Measurements from ENCODE around the gene PRRG2.

PRRG2 gene

DNA sequence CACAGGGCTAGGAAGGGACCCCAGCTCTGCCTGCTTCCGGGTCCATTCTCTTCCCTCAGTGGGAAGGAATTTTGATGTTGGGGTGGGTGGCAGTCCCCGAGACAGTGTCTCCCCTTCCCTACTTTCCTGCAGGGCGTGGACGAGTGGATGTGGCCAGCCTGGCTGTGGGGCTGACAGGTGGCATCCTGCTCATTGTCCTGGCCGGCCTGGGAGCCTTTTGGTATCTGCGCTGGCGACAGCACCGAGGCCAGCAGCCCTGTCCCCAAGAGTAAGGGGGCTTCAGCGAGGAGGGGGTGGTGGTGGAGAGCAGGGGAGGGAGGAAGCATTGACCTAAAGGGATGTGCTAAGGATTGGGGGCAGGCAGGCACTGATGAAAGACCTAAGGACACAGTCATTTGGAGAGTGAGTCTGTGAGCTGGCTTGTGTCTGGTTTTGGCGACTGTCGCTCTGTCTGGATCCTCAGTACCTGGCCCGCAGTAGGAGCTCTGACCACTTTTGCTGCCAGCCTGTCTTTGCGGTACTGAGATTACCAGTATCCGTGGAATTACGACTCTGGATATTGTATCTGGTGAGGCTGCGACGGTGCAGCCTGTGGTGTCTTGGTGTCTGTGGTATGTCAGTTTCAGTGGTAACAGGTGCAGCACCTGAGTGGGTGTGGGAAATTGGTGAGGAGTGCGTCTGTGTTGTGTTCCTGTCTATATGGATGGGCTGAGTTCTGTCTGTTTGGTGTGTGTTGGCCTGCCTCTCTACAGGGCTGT is 7.4 kb downstream of the PRRG2 start:
- DNase-seq = no peak

DNA sequence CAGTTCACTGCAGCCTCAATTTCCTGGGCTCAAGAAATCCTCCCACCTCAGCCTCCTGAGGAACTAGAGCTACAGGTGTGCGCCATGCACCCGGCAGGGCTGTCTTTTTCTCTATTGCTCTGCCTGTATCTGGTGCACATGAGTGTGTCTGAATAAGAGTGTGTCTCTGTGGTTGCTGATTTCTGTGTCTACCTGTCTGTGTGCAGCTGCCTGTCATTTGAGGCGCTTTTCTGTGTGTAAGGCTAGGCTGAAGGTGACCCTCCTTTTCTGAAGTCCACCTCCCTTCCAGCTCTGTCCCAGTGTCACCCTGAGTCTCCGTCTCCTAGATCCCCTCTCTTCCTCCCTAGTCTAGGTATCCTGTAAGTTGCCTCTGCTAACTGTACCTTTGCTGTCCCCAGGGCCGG is 8.4 kb downstream of the PRRG2 start:
- DNase-seq = peak; percentile 38

DNA sequence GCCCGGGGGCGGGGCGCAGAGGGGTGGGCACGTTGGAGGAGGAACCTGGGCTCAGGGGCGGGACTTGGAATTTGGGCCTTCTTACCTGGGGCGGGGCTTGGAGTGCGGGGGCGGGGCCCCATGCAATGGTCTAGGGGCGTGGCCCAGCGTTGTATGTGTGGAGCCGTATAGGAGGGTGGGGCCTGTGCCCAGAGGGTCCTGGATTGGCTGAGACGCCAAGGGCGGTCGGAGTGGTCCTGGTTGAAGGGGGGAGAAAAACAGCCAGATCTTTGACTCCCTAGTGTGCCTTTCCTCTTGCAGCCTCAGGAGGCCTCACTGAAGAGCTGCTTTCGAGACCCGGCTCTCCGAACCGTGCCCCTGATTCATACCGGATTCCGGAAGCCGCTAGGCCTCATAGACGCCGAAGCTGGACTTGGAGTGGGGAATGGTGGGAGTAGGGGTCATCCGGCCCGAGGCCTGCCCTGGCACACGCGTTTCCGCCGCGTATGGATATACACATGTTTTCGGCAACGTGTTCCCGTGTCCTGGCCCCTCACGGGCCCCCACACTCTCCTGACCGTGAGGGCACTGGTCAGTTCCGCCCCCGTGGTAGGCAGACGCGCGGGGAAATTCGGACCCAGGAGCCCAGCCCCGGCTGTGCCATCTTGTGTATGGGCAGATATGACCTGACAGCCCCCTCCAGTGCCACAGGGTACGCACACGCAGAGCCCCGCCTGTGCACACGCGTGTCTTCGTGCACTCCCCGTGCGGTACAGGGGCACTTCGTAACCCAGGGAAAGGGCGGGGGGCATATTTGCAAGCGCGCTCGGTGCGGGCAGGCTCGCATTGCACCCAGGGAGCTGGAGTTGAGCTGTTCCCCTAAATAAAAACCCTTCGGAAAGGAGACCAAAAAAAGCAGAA is 9.2 kb downstream of the PRRG2 start:
- peak; percentile 85 for DNase-seq

DNA sequence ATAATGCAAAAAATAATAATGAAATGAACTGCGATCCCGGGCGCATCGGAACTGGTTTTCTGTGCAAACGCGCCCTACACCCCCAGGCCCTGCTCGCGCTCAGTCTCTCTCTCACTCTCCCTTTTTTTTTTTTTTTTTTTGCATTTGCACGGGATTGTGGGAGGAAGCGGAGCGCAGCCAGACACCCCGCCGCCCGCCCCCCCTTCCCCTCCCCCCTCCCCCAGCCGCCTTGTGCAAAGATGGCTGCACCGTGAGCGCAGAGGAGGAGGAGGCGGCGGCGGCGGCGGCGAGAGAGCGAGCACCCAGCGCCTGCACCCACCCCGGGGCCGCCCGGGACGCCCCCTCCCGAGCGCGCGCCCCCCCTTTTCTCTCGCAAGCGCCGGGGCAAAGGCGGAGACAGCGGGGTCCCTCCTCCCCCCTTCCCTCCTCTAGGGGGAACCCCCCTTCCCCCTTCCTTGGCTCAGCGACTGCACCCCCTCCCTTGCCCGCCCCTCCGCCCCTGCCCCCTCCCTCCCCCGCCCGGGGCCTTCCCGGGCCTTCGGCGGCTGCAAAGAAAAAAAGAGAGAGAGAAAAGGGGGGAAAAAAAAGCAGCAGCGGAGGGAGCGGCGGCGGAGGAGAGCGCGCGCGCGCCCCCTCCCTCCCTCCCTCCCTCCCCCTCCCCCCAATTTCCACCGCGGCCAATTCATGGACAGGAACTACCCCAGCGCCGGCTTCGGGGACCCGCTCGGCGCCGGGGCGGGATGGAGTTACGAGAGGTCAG is 10.0 kb downstream of the PRRG2 start, which contains the start of gene PRR12:
Gene PRR12, plus strand, starts transcription at position 212 of the 760 bp plus-strand sequence. Its CDS starts 473 bp downstream, at position 685.
- DNase-seq = peak; percentile 63

DNA sequence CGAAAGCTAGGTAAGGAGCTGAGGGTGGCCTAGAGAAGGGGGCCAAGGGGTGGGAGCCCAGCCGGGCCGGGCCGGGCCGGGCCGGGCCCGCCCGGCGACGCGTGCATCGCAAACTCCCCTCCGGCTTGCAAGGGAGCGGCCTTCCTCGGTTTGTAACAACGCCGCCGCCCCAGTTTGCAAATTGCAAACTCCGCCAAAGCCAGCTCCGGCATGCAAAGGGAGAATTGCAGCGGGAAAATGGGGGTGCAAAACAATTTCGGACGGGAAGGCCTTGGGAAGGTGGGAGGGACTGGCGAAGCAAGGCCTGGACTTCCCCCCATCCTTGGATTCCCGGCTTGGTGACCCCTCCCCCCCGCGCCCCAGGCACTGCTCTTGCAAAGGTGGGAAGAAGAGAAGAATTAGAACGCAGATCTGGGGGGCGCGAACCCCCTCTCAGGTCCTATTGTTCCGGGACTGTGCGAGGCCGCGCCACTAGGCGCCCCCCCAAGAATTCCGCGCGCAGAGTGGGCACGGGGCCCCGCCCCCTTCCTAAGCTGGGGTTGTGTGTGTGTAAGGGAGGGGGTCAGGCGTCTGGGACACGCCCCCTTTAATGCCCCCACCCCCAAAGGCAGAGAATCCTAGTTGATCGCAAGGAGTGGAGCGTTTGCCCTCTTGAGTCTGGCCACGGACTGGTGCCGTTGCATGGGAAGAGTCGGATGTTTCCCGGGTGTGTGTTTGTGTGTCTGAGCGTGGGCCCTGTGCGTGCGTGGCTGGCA is 10.8 kb downstream of the PRRG2 start:
- peak; percentile 85 for DNase-seq

DNA sequence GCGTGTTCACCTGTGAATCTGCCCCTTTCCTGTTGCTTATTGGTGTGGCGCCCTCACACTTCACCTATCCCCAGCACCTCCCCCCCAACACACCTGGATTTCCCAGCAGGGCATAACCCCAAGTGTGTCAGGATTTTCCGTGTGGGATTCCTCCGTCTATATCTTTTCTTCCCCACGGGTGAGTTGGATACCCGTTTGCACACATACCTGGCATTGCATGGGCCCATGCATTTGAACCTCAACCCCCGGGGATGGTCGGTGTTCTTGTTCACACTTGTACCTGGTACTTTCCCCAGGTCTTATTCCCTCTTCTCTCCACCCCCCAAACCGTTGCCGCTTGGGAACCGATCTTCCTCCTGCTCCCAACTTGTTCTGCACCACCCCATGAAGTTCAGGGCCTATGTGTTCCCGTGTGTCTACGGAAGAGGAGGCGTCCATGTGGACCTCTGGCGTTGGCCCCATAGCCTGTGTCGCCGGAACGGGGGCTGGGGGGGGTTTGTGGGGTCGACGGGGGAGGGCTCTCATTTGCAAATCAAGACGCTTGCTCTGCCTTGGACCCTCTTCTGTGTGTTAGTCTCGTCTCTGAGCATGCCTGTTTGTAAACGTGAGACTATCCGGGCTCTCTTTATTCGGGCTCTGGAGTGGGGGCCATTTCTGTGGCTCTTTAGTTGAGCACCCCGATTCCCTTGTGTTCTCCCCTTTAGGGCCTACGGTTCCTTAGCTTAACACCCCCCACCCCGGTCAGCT is 11.5 kb downstream of the PRRG2 start:
- no peak for DNase-seq

DNA sequence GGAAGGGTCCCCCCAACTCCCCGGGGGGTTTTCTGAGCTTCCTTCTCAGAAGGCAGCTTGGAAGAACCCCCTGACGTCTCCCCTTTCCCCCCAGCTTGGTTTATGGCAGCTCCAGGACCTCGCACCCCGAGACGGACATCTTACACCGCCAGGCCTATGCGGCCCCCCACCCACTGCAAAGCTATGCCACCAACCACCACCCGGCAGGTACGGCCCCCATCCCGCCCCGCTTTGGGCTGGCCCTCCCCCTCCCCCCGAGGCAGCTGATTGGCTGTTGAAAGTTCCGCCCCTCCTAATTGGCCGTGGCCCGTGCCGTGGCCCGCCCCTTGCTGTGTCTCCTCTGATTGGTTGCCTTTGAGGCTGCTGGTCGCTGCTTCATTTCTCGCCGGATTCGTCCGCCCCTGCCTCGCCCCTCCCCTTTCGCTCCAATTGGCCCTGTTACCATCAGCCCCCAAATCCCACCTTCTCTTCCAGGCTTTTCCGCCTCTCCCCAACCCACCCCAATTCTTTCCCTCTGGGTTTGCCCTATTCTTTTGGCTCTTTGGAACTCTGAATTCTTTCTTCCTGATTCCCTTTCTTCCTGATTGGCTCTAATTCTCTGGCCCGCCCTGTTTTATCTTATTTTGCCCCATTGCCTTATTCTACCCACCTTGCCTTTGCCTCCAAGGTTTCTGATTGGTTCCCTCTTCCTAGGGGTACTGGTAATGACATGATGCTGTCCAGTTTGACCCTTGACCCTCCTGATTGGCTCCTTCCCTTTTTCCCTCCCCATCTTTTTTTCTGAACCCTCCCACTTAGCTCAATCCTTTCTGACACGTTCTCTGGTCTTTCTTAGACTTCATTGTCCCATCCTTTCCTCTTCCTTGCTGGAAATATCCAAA is 12.4 kb downstream of the PRRG2 start:
- DNase-seq = peak; percentile 66

DNA sequence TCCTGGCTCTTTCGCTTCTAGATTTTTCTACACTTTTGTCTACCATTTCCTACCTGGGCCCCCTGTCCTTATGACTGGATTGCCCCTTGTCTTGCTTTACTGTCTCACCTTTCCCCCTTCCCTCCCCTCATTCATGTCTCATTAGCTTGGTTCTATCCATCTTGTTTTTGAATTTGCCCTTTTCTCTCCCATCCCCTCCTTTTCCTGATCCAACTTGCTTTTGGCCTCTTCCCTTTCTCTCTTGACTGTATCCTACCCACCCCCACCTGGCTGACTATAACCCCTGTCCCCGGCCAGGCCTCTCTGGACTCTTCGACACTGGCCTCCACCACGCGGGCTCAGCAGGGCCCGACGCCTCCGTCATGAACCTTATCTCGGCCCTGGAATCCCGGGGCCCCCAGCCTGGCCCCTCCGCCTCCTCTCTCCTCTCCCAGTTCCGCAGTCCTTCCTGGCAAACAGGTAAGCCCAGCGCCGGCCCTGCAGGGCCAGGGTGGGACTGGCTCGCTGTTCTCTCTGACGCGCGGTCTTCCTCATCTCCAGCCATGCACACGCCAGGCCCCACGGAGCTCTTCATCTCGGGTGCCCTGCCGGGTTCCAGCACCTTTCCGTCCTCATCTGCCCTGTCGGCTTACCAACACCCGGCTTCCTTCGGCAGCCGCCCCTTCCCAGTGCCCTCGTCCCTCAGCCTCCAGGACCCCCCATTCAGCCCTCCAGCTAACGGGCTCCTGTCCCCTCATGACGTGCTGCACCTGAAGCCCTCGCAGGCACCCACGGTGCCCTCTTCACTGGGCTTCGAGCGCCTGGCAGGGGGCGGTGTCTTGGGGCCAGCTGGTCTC is 13.3 kb downstream of the PRRG2 start:
- DNase-seq = no peak

DNA sequence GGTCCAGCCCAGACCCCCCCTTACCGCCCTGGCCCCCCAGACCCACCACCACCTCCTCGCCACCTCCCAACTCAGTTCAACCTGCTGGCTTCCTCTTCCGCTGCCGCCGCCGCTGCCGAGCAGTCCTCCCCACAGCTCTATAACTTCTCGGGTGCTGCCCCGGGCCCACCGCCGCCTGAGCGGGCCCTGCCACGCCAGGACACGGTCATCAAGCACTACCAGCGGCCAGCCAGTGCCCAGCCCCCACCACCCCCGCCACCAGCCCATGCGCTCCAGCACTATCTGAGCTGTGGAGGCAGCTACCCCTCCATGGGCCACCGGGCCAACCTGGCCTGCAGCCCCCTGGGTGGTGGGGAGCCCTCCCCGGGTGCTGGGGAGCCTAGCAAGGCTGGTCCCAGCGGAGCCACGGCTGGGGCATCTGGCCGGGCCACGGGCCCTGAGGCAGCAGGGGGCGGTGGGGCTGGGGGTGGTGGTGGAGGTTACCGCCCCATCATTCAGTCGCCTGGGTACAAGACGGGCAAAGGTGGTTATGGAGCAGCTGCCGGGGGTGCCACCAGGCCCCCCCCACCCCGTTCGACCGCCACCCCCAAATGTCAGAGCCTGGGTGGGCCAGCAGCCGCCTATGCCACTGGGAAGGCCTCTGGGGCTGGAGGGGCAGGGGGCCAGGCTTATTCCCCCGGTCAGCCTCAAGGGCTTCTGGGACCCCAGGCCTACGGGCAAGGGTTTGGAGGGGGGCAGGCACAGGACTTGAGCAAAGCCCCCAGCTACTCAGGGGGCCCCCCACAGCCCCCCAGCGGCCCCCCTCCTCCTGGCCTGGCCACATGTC is 14.1 kb downstream of the PRRG2 start:
- DNase-seq = no peak

DNA sequence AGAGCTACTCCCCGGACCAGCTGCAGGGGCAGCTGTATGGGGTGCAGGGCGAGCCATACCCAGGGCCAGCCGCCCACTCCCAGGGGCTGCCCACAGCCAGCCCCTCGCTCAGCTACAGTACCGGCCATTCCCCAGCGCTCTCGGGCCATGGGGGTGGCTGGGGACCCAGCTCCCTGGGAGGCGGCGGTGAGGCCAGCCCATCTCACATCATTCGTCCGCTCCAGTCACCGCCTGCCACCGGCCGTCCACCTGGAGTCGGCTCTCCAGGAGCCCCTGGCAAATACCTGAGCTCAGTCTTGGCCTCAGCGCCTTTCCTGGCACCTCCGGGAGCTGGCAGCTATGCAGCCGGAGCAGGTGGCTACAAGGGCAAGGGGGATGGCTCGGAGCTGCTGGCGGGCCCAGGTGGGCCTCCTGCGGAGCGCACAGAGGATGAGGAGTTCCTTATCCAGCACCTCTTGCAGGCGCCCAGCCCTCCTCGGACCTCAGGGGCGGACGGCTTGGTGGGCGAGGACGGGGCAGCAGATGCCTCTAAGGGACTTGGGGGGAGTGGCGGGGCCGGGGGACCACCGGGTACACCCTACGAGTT is 14.8 kb downstream of the PRRG2 start:
- no peak for DNase-seq

DNA sequence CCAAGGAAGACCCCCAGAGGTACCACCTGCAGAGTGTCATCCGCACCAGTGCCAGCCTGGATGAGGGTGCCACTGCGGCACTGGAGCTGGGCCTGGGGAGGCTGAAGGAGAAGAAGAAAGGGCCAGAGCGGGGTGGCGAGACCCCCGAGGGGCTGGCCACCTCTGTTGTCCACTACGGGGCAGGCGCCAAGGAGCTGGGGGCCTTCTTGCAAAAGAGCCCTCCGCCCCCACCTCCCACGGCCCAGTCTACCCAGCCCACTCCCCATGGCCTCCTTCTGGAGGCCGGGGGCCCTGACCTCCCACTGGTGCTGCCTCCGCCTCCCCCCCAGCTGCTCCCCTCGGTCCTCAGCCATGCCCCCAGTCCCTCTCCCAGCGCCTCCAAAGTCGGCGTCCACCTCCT is 15.3 kb downstream of the PRRG2 start:
- DNase-seq = no peak

DNA sequence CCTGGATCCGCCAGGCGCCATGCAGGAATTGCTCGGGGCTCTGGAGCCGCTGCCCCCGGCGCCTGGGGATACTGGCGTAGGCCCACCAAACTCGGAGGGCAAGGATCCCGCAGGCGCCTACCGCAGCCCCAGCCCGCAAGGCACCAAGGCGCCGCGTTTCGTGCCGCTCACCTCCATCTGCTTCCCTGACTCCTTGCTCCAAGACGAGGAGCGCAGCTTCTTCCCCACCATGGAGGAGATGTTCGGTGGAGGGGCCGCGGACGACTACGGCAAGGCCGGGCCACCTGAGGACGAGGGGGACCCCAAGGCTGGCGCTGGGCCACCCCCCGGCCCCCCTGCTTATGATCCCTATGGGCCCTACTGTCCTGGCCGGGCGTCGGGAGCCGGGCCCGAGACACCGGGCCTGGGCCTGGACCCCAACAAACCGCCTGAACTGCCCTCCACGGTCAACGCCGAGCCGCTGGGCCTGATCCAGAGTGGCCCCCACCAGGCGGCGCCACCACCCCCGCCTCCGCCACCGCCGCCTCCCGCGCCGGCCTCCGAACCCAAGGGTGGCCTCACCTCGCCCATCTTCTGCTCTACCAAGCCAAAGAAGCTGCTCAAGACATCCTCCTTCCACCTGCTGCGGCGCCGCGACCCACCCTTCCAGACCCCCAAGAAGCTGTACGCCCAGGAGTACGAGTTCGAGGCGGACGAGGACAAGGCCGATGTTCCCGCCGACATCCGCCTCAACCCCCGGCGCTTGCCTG is 16.0 kb downstream of the PRRG2 start:
- DNase-seq = no peak

DNA sequence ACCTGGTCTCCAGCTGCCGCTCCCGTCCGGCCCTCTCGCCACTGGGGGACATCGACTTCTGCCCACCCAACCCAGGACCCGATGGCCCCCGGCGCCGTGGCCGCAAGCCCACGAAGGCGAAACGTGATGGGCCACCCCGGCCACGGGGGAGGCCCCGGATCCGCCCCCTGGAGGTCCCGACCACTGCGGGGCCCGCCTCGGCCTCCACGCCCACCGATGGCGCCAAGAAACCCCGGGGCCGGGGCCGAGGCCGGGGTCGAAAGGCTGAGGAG is 16.5 kb downstream of the PRRG2 start:
- DNase-seq = no peak

DNA sequence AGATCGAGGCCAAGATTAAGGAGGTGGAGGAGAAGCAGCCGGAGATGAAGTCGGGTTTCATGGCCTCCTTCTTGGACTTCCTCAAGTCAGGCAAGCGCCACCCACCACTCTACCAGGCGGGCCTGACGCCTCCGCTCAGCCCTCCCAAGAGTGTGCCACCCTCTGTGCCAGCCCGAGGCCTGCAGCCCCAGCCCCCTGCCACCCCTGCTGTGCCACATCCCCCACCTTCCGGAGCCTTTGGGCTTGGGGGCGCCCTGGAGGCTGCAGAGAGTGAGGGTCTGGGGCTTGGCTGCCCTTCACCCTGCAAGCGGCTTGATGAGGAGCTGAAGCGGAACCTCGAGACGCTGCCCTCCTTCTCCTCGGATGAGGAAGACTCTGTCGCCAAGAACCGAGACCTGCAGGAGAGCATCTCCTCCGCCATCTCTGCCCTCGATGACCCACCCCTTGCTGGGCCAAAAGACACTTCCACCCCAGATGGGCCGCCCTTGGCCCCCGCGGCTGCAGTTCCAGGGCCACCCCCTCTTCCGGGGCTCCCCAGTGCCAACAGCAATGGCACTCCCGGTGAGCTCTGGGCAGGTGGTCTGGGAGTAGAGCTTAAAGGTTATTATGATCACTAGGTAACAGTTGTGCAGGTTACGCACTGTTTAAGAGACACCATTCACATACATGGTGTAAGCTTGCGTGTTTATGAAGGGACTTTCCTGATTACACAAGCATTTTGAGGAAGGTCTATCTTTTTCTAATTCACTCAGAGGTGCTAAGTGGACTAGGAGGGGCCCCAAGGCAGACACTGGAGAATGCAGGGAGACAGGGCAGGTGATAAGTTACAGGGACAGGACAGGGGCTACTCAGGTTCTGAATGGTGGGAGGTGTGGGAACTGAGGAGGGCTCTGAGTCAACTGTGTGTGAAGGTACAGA is 18.5 kb downstream of the PRRG2 start:
- DNase-seq = no peak

DNA sequence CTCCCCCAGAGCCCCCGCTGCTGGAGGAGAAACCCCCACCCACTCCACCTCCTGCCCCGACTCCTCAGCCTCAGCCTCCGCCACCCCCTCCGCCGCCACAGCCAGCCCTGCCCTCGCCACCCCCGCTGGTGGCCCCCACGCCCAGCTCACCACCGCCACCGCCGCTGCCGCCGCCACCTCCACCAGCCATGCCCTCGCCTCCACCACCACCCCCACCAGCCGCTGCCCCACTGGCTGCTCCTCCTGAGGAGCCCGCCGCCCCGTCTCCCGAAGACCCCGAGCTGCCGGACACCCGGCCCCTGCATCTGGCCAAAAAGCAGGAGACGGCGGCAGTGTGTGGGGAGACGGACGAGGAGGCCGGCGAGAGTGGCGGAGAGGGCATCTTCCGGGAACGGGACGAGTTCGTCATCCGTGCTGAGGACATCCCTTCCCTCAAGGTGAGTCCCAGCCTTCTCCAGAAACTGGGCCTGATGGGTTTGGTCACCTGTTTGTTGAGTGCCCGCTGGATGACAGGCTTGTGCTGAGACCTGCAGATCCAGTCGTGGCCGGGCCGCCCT is 20.4 kb downstream of the PRRG2 start:
- DNase-seq = no peak

DNA sequence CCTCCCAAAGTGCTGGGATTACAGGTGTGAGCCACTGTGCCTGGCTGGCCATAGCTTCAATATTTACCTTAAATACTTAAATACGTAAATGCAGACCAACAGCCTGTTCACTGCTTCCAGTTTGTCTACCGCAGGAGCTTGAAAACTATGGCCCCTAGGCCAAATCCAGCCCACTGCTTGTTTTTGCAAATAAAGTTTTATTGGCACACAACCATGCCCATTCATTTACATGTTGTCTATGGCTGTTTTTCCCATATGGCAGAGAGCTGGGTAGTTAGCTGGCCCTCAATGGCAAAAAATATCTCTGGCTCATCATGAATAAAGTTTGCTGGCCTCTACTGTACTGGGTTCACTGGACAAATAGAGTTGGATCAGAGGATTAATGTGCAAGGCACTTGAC is 21.7 kb downstream of the PRRG2 start:
- DNase-seq = no peak

Measured in right kidney (tissue), 1 donor.